ENCODE data around the gene RFPL1.
"Not testable (repeated sequence)": the region's sequence is repeated elsewhere in the genome, so short reads cannot be mapped to it uniquely, and the experiment has no call there.

The RFPL1 gene

DNA sequence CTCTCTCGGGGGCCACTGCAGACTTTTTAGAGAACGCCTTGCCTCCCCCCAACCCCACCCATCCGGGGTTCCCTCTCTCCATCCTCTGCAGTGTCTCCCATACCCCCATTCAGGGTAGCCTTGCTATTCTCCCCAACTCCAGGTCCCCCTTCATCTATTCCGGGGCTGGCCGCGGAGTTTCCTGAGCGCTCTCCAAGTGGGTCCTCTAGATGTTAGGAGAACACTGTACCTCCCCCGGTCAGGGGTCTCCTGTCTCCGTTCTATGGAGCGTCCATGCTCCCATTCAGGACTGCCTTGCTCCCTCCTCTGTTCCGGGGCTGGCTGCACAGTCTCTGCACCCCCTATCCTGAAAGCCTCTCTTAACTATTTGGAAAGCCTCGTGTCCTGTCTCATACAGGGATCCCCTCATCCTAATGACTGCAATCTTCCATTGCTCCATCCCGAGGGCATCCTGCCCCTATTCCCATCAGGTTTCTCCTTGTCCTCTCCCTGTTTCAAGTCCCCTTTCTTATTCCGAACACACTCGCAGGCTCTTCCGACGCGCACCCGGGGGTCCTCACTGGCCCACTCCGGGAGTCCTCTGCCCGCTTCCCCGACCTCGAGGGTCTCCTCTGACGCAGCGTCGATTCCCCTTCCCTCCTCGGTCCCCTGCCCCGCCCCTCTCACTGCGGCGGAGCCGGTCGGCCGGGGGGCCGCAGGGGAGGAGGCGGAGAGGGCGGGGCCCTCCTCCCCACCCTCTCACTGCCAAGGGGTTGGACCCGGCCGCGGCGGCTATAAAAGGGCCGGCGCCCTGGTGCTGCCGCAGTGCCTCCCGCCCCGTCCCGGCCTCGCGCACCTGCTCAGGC, 41.3 kb downstream of the RFPL1 start, which contains the start of gene NEFH:
Gene NEFH (plus strand): TSS at position 802 of the 845 bp plus-strand sequence. CDS start 45 bp downstream, outside the sequence.
- no peak for DNase-seq

DNA sequence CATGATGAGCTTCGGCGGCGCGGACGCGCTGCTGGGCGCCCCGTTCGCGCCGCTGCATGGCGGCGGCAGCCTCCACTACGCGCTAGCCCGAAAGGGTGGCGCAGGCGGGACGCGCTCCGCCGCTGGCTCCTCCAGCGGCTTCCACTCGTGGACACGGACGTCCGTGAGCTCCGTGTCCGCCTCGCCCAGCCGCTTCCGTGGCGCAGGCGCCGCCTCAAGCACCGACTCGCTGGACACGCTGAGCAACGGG, 41.8 kb downstream of the RFPL1 start:
- no peak for DNase-seq

DNA sequence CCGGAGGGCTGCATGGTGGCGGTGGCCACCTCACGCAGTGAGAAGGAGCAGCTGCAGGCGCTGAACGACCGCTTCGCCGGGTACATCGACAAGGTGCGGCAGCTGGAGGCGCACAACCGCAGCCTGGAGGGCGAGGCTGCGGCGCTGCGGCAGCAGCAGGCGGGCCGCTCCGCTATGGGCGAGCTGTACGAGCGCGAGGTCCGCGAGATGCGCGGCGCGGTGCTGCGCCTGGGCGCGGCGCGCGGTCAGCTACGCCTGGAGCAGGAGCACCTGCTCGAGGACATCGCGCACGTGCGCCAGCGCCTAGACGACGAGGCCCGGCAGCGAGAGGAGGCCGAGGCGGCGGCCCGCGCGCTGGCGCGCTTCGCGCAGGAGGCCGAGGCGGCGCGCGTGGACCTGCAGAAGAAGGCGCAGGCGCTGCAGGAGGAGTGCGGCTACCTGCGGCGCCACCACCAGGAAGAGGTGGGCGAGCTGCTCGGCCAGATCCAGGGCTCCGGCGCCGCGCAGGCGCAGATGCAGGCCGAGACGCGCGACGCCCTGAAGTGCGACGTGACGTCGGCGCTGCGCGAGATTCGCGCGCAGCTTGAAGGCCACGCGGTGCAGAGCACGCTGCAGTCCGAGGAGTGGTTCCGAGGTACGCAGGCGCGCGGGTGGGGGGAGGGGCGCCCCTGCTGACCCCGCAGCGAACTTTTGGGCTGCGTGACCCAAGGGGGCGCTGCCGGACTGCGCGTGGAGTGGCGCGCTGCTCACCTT, 42.3 kb downstream of the RFPL1 start:
- DNase-seq = peak; percentile 17 to 42

GRCh38 chr22:29481265-29482000, 43.0 kb downstream of the RFPL1 start:
- no peak for DNase-seq

DNA sequence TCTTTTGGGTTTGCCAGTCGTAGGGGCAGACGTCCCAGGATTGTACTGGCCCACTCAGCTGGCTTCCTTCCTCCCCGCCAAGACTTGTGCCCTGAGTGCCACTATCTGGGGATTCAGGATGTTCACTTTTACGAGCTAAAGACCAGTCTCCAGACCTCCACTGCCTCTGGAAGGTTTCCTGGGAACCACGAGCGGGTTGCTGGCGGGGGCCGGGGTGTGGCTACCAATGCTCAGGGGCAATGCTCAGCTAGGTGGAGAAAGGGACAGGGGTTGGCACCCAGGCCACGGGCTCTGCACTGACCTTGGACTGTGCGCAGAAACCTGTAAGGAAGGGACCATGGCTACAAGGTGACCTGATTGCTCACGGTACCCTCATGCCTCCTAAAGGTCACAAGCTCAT, 43.9 kb downstream of the RFPL1 start:
- no peak for DNase-seq

GRCh38 chr22:29482726-29483125, 44.3 kb downstream of the RFPL1 start:
- no peak for DNase-seq

DNA sequence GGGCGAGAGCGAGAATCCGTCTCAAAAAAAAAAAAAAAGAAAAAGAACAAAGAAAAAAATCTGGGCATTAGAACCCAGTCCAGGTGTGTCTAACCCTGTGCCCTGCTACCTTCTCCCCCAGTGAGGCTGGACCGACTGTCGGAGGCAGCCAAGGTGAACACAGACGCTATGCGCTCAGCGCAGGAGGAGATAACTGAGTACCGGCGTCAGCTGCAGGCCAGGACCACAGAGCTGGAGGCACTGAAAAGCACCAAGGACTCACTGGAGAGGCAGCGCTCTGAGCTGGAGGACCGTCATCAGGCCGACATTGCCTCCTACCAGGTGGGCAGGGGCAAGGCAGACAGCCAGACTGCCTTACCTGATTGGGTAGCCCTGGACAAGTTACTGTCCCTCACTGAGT, 44.9 kb downstream of the RFPL1 start:
- DNase-seq = no peak

DNA sequence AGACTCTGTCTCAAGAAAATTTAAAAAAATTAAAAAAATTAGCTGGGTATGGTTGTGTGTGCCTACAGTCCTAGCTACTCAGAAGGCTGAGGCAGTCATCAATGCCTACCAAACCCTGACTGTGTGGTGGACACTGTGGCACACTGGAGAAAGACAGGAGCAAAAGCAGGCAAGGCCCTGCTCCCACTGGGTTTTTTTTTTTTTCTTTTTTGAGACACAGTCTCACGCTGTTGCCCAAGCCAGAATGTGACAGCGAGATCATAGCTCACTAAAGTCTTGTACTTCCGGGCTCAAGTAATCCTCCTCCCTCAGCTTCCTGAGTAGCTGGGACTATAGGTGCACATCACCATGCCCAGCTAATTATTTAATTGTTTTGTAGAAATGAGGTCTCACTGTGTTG, 46.3 kb downstream of the RFPL1 start:
- no peak for DNase-seq

GRCh38 chr22:29485448-29485847, 47.1 kb downstream of the RFPL1 start:
- no peak for DNase-seq

- DNase-seq = no peak
Observed at GRCh38 chr22:29487426-29487986, 49.1 kb downstream of the RFPL1 start.

GRCh38 chr22:29489127-29489780, 50.9 kb downstream of the RFPL1 start:
- DNase-seq = not testable (repeated sequence)

DNA sequence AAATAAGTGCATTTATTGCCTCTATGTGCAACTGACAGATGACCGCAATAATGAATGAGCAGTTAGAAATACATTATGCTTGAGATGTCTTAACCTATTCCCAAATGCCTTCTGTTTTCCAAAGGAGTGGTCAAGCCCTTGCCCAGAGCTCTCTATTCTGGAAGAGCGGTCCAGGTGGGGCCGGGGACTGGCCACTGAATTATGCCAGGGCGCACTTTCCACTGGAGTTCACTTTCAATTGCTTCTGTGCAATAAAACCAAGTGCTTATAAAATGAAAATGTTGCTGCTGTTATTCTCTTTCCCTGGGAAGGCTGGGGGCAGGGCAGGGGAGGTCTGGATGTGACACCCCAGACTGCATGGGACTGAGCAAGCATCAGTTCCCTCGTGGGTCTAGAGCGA, 52.6 kb downstream of the RFPL1 start:
- DNase-seq = no peak

All from stimulated activated CD4-positive, alpha-beta T cell treated with anti-CD3 and anti-CD28 coated beads, Interleukin-2, amount 100 ng/mL, for 48 hours (primary cell).